ENCODE measurements around the gene PLXNB1.

Gene PLXNB1

GRCh38 chr3:48423883-48424695 is 5.8 kb downstream of the PLXNB1 start:
- no peaks in the 10 kb centered on the region for H3K36me3 ChIP-seq (ENCODE audit: control insufficient read depth in 2 of 2, insufficient read depth in 1 of 2, low read length in 2 of 2)
- H3K9me3 ChIP-seq (ENCODE audit: control insufficient read depth, insufficient read depth, low read depth, low read length): no peaks in the 10 kb centered on the region
- CTCF ChIA-PET: interaction anchor here (2.3 to 4.1 kb wide), 3 partner anchors 12 to 23 kb away, joined by 10 to 25 read pairs (median 17); no protein-coding TSS in a partner anchor
- H3K4me3 ChIP-seq (ENCODE audit: low read depth, low read length): no peak overlapping the region
- TF ChIP-seq ZNF140 (tag by site-specific recombination; IDR thresholded peaks at IDR 0.05): no peak
- TF ChIP-seq ZIC2 (tag by site-specific recombination; IDR thresholded peaks at IDR 0.05): peak; percentile 67
- TF ChIP-seq ZXDB (tag by site-specific recombination; IDR thresholded peaks at IDR 0.05): no peak
- TF ChIP-seq ZNF404 (tag by site-specific recombination; IDR thresholded peaks at IDR 0.05): no peak
- no peak for TF ChIP-seq YY1 (tag by site-specific recombination; IDR thresholded peaks at IDR 0.05)
- TF ChIP-seq GLIS2 (tag by site-specific recombination; IDR thresholded peaks at IDR 0.05): 0 out of 2 replicates have a peak, but pooled peaks have one; percentile 13
- TF ChIP-seq OVOL3 (tag by site-specific recombination; IDR thresholded peaks at IDR 0.05): no peak
- no peak for TF ChIP-seq ZNF324 (tag by site-specific recombination; IDR thresholded peaks at IDR 0.05)
- TF ChIP-seq CTCF (tag by site-specific recombination; IDR thresholded peaks at IDR 0.05): no peak
- no peak for TF ChIP-seq ZNF555 (tag by site-specific recombination; conservative IDR thresholded peaks at IDR 0.05)
- POLR2A ChIA-PET: interaction anchor here (1.5 kb wide), 1 partner anchor 49 kb away, joined by 3 read pairs; no protein-coding TSS in a partner anchor
- no peak overlapping the region for H3K27ac ChIP-seq (ENCODE audit: extremely low read depth, low read depth, low read length)
- H3K4me1 ChIP-seq (ENCODE audit: control insufficient read depth, insufficient read depth, low read length): no peaks in the 10 kb centered on the region

GRCh38 chr3:48423241-48423882 is 6.5 kb downstream of the PLXNB1 start:
- CTCF ChIA-PET: interaction anchor here (0.7 to 3.3 kb wide), 3 partner anchors 12 to 1006 kb away, joined by 3 to 17 read pairs (median 10); partner anchors contain the start of gene NICN1

GRCh38 chr3:48422681-48423080 is 7.2 kb downstream of the PLXNB1 start:
- H3K27ac ChIP-seq (ENCODE audit: extremely low read depth, low read depth, low read length): no peak overlapping the region
- no peaks in the 10 kb centered on the region for H3K4me1 ChIP-seq (ENCODE audit: control insufficient read depth, insufficient read depth, low read length)
- H3K9me3 ChIP-seq (ENCODE audit: control insufficient read depth, insufficient read depth, low read depth, low read length): no peaks in the 10 kb centered on the region
- no peaks in the 10 kb centered on the region for H3K36me3 ChIP-seq (ENCODE audit: control insufficient read depth in 2 of 2, insufficient read depth in 1 of 2, low read length in 2 of 2)
- no peak overlapping the region for H3K4me3 ChIP-seq (ENCODE audit: low read depth, low read length)
- ChIA-PET POLR2A (interaction anchor here (1.5 kb wide), 1 partner anchor 51 kb away, joined by 3 read pairs; no protein-coding TSS in a partner anchor), CTCF (interaction anchor here (0.7 to 3.3 kb wide), 3 partner anchors 13 to 1007 kb away, joined by 3 to 17 read pairs (median 10); partner anchors contain the start of gene NICN1)
- TF ChIP-seq ZNF311 (tag by site-specific recombination; IDR thresholded peaks at IDR 0.05; ENCODE audit: borderline replicate concordance) (no peak), BCL11A (tag by site-specific recombination; IDR thresholded peaks at IDR 0.05; ENCODE audit: low read depth) (no peak), ZNF701 (tag by site-specific recombination; IDR thresholded peaks at IDR 0.05) (no peak), ZNF704 (tag by site-specific recombination; IDR thresholded peaks at IDR 0.05) (no peak), SCRT2 (tag by site-specific recombination; IDR thresholded peaks at IDR 0.05) (no peak), ZBTB8A (tag by site-specific recombination; IDR thresholded peaks at IDR 0.05) (no peak), ZNF426 (tag by site-specific recombination; IDR thresholded peaks at IDR 0.05) (no peak), ZNF274 (IDR thresholded peaks at IDR 0.05; ENCODE audit: low read length) (no peak), ZNF274 (tag by site-specific recombination; IDR thresholded peaks at IDR 0.05; ENCODE audit: borderline replicate concordance) (no peak), PRDM2 (tag by site-specific recombination; IDR thresholded peaks at IDR 0.05; ENCODE audit: borderline replicate concordance) (no peak), ZNF768 (tag by site-specific recombination; IDR thresholded peaks at IDR 0.05) (no peak)

More at GRCh38 chr3:48423241-48423882, 6.5 kb downstream of the PLXNB1 start:
- no peak overlapping the region for H3K4me3 ChIP-seq (ENCODE audit: low read depth, low read length)
- H3K9me3 ChIP-seq (ENCODE audit: control insufficient read depth, insufficient read depth, low read depth, low read length): no peaks in the 10 kb centered on the region
- no peaks in the 10 kb centered on the region for H3K36me3 ChIP-seq (ENCODE audit: control insufficient read depth in 2 of 2, insufficient read depth in 1 of 2, low read length in 2 of 2)
- POLR2A ChIA-PET: interaction anchor here (1.5 kb wide), 1 partner anchor 50 kb away, joined by 3 read pairs; no protein-coding TSS in a partner anchor
- H3K27ac ChIP-seq (ENCODE audit: extremely low read depth, low read depth, low read length): no peak overlapping the region
- H3K4me1 ChIP-seq (ENCODE audit: control insufficient read depth, insufficient read depth, low read length): no peaks in the 10 kb centered on the region
- no peak for TF ChIP-seq ZNF549 (tag by site-specific recombination; IDR thresholded peaks at IDR 0.05)

Data from HEK293 (cell line).